ENCODE measurements around the gene EIPR1. TPM values are rescaled to one million over a fixed set of nuclear protein-coding genes. Genes with fewer than 3 reads are reported as not detected.

The EIPR1 gene
- total and polyA plus RNA-seq, 2 experiments from 2014 or later = 23.2 to 28.2 TPM

DNA sequence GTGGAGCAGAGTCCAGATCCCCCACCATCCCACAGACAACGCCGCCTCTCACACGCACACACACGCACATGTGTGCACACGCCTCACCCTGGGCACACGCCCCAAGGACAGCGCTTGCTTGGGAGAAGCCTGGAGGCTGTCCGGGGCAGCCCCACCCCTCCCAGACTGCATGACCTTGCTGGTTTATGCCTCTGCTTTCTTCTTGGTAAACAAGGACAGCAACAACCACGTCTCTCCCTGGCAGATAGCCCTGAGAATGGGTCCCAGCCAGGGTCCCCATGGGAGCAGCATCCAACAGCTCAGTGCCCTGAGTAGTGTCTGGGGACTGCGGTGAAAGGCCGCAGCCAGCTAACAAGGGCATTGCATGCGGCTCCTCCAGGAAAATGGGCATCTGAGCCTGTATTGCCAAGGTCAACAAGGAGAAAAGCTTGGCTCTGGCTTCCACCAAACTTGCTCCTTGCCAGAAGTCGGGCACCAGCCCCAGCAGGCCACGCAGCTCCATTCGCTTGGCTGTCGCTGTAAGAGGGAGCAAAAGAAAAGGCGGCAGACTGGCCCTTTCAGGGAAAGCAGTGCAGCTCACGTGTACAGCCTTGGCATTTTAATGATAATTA lies 234.6 kb downstream of the EIPR1 start:
- TF ChIP-seq, protein P1, sequence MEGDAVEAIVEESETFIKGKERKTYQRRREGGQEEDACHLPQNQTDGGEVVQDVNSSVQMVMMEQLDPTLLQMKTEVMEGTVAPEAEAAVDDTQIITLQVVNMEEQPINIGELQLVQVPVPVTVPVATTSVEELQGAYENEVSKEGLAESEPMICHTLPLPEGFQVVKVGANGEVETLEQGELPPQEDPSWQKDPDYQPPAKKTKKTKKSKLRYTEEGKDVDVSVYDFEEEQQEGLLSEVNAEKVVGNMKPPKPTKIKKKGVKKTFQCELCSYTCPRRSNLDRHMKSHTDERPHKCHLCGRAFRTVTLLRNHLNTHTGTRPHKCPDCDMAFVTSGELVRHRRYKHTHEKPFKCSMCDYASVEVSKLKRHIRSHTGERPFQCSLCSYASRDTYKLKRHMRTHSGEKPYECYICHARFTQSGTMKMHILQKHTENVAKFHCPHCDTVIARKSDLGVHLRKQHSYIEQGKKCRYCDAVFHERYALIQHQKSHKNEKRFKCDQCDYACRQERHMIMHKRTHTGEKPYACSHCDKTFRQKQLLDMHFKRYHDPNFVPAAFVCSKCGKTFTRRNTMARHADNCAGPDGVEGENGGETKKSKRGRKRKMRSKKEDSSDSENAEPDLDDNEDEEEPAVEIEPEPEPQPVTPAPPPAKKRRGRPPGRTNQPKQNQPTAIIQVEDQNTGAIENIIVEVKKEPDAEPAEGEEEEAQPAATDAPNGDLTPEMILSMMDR (IDR thresholded peaks at IDR 0.05; ENCODE audit: low read depth, low read length) = no peak
- Histone ChIP-seq H3K4me1 (ENCODE audit: low read depth) (no peaks in the 10 kb centered on the region), H3K4me3 (no peak overlapping the region), H3K9me3 (ENCODE audit: low read depth) (no peaks in the 10 kb centered on the region), H3K36me3 (no peaks in the 10 kb centered on the region), H3K27ac (no peak overlapping the region), H3K27me3 (no peaks in the 10 kb centered on the region)
- DNase-seq (ENCODE audit: low read depth in 1 of 2, low spot score in 1 of 2) = no peak

DNA sequence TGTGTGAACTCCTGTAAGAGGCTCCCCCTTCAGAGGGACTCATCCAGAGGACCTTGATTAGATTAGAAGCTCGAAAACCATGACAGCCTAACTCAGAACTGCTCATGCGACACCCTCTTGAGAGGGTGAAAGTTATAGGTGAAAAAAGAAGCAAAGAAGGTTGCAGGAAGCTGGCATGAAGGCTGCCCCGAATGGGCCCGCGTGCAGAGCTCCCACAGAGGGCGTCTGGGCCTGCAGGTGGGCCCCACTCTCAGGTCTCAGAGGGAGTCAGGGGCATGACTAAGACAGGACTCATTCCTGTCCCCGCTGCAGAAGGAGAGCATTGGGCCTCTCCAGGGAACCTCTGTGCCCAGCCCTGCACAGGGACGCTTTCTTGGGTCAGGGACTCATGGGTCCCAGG lies 235.4 kb downstream of the EIPR1 start:
- TF ChIP-seq, protein P1 (IDR thresholded peaks at IDR 0.05; ENCODE audit: low read depth, low read length) = no peak
- DNase-seq (ENCODE audit: low read depth in 1 of 2, low spot score in 1 of 2) = no peak
- H3K4me3 ChIP-seq = no peak overlapping the region
- H3K27me3 ChIP-seq = no peaks in the 10 kb centered on the region
- H3K4me1 ChIP-seq (ENCODE audit: low read depth) = no peaks in the 10 kb centered on the region
- H3K9me3 ChIP-seq (ENCODE audit: low read depth) = no peaks in the 10 kb centered on the region
- H3K27ac ChIP-seq = no peak overlapping the region
- no peaks in the 10 kb centered on the region for H3K36me3 ChIP-seq

DNA sequence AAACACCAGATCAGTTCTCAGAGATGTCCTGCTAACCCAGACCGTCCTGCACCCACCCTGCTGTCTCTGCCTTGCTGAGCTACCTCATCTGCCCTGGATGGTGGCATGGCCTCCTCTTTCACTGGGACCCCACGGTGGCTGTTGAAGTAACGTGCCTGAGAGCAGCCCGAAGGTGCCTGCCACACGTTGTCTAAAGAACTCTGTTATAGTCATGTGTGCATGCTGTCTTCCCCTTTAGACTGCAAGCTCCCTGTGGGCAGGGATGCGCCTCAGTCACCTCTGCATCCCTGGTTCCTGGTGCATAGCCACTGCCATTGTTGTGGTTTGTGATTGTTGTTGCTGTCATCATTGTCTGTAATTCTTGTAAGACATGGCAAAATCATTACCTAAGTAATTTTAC lies 235.9 kb downstream of the EIPR1 start:
- Histone ChIP-seq H3K36me3 (no peaks in the 10 kb centered on the region), H3K27me3 (no peaks in the 10 kb centered on the region), H3K4me1 (ENCODE audit: low read depth) (no peaks in the 10 kb centered on the region), H3K27ac (no peak overlapping the region), H3K9me3 (ENCODE audit: low read depth) (no peaks in the 10 kb centered on the region), H3K4me3 (no peak overlapping the region)
- no peak for DNase-seq (ENCODE audit: low read depth in 1 of 2, low spot score in 1 of 2)
- TF ChIP-seq, protein P1 (IDR thresholded peaks at IDR 0.05; ENCODE audit: low read depth, low read length) = no peak

DNA sequence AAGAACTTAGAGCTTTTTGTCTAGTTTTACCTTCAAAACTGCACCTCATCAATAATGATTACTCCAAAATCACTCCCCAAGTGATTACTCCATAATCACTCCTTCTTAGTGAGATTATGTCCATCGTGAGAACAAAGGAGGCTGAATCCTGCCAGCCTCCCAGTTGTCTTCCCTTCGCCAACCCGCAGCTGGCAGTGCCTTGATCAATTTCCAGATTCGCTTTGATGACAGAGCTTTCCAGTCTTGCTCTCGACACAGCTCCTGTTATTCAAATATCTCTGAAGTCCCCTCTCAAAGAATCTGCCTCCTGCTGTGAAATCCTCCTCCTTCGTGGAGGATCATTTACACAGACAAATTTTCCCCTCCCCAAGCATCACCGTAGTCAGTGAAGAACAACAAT lies 237.7 kb downstream of the EIPR1 start:
- Histone ChIP-seq H3K9me3 (ENCODE audit: low read depth) (no peaks in the 10 kb centered on the region), H3K27me3 (no peaks in the 10 kb centered on the region), H3K4me1 (ENCODE audit: low read depth) (no peaks in the 10 kb centered on the region), H3K36me3 (no peaks in the 10 kb centered on the region), H3K27ac (no peak overlapping the region), H3K4me3 (no peak overlapping the region)
- no peak for DNase-seq (ENCODE audit: low read depth in 1 of 2, low spot score in 1 of 2)
- TF ChIP-seq, protein P1 (IDR thresholded peaks at IDR 0.05; ENCODE audit: low read depth, low read length) = no peak

Other genes with a start within 250 kb of the EIPR1 start
- 103 and 129 TPM in 2 replicates for gene TRAPPC12, start 1.9 kb upstream of the EIPR1 start, total RNA-seq
- 77.2 and 95.8 TPM in 2 replicates for gene TRAPPC12, start 1.9 kb upstream of the EIPR1 start, polyA plus RNA-seq
- 15.3 and 26.5 TPM in 2 replicates for gene ADI1, start 141.7 kb upstream of the EIPR1 start, total RNA-seq
- 30.3 and 65.9 TPM in 2 replicates for gene ADI1, start 141.7 kb upstream of the EIPR1 start, polyA plus RNA-seq
- 24.3 and 24.5 TPM in 2 replicates for gene RNASEH1, start 180.5 kb upstream of the EIPR1 start, total RNA-seq
- gene RNASEH1, start 180.5 kb upstream of the EIPR1 start, polyA plus RNA-seq = 34.9 and 41.5 TPM in 2 replicates
- 2,923 and 3,227 TPM in 2 replicates for gene RPS7, start 197.4 kb upstream of the EIPR1 start, total RNA-seq
- gene RPS7, start 197.4 kb upstream of the EIPR1 start, polyA plus RNA-seq = 487 and 521 TPM in 2 replicates
- 4.7 and 5.4 TPM in 2 replicates for gene COLEC11, start 217.3 kb upstream of the EIPR1 start, total RNA-seq
- gene COLEC11, start 217.3 kb upstream of the EIPR1 start, polyA plus RNA-seq = 5.1 and 5.8 TPM in 2 replicates

All from cardiac muscle cell (in vitro differentiated cells and primary cell).